GM15510 (cell line): ENCODE results near the gene PDS5A.

Source experiments
- POLR2A ChIP-seq: IDR thresholded peaks from 3 replicates; pipeline ENCODE4 v1.6.1; 2011; ENCODE audit warnings: borderline replicate concordance; ENCODE audit not compliant: insufficient read length; ENCODE audit errors: extremely low read depth

Gene PDS5A

DNA sequence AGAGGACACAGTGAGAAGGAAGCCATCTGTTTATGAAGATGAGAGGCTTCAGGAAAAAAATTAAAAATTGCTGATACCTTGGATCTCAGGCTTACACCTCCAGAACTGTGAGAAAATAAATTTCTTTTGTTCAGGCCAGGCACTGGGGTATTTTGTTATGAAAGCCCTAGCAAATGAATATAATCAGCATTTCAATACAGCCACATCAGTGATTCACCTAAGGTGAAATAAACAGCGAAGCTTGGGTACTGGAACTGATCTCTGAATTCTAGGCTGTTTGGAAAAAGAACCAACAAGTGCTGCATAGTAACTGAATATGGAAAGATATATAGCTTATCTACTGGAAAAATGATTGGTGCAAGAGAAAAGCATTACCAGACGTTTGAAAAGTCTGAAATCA lies 88.5 kb downstream of the PDS5A start:
- no peak for TF ChIP-seq POLR2A

DNA sequence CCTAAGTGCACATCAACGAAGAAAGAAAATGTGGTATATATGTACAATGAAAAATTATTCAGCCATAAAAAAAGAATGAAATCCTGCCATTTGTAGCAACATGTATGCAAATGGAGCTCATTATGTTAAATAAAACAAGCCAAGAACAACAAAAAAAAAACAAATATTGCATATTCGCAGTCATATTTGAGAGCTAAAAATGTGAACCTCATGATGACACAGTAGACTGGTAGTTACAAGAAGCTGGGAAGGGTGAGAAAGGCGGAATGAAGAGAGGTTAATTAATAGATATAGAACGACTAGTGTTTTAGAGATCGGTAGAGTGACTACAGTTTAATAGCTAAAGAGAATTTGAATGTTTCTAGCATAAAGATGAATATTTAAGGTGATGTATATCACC lies 89.2 kb downstream of the PDS5A start:
- no peak for TF ChIP-seq POLR2A

DNA sequence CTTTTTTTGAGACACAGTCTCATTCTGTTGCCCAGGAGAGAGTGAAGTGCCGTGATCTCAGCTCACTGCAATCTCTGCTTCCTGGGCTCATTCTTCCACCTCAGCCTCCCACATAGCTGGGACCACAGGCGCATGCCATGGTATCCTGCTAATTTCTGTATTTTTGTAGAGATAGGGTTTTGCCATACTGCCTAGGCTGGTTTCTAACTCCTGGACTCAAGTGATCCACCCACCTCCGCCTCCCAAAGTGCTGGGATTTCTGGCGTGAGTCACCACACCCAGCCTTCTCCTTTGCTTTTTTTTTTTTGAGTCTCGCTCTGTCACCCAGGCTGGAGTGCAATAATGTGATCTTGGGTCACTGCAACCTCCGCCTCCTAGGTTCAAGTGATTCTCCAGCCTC lies 94.1 kb downstream of the PDS5A start:
- TF ChIP-seq POLR2A = no peak

DNA sequence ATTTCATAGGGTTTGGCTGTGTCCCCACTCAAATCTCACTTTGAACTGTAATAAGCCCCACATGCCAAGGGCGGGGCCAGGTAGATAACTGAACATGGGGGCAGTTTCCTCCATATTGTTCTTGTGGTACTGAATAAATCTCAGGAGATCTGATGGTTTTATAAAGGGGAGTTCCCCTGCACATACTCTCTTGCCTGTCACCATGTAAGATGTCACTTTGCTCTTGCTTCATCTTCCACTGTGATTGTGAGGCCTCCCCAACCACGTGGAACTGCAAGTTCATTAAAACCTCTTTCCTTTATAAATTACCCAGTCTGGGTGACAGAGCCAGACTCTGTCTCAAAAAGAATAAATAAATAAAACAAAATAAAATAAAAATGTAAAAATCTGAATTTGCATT lies 95.9 kb downstream of the PDS5A start:
- TF ChIP-seq POLR2A = no peak

DNA sequence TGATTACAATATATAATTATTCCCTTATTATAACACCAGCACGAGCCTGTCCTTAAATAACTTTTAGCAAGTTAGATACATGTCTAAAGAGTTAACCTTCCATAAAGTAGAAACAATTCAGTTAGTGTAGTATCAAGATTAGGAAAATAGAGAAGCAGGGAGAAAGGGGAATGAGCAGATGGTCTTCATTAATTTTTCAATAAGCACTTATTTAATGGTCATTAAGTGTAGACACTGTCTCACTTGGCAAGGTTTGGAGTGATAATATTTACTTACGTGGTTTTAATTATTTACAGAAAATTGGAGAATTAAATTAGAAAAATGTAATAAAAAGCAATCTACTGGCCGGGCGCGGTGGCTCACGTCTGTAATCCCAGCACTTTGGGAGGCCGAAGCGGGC lies 99.7 kb downstream of the PDS5A start:
- TF ChIP-seq POLR2A = no peak

DNA sequence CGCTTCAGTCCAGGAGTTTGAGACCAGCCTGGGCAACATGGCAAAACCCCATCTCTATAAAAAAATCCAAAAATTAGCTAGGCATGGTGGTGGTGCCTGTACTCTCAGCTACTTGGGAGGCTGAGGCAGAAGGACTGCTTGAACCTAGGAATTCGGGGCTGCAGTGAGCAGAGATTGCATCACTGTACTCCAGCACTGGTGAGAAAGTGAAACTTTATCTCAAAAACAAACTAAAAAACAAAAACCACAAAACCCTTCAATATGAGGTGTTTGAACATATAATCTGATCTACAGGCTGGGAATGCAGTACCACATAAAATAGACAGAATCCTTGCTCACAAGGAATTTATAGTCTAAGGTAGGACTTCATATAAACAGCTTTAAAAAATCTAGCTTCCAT lies 103.9 kb downstream of the PDS5A start:
- no peak for TF ChIP-seq POLR2A

DNA sequence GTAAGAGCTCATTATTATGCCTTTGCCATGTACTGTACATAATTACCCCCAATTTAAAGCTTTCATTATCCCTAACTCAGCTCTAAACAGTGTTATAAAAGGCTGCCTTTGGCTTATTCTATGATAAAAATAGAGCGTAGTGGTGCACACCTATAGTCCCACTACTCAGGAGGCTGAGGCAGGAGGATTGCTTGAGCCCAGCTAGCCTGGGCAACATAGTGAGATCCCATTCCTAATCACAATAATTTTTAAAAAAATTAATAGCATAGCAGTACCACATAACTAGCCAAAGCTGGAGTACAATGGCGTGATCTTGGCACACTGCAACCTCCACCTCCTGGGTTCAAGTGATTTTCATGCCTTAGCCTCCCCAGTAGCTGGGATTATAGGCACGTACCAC lies 112.4 kb downstream of the PDS5A start:
- TF ChIP-seq POLR2A = no peak

DNA sequence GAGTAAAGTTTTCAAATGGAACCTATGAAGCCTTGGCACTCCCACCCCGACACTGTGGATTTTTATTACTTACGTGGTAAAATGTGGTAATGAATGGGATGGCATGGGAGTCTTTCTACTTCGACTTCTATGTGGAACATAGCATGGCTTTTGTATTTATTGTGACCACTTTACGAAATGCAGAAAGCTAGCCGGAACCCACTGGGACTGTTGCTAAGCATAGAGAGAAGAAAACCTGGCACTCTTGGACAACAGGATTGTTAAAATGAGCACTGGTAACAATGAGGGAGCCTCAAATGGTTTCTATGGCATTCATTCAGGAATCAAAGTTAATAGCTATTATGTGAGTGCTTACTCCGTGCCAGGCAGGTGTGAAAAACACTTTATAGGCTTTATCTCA lies 113.3 kb downstream of the PDS5A start:
- no peak for TF ChIP-seq POLR2A

DNA sequence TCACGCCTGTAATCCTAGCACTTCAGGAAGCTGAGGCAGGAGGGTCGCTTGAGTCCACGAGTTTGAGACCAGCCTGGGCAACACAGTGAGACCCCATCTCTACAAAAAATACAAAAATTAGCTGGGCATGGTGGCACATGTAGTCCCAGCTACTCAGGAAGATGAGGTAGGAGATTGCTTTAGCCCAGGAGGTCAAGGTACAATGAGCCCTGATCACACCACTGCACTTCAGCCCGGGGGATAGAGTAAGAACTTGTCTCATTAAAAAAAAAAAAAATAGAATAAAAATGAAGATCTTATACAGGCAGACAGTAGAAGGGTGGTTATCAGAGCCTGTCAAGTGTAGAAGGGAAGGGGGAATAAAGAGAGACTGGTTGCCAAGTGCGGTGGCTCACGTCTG lies 116.9 kb downstream of the PDS5A start:
- no peak for TF ChIP-seq POLR2A

DNA sequence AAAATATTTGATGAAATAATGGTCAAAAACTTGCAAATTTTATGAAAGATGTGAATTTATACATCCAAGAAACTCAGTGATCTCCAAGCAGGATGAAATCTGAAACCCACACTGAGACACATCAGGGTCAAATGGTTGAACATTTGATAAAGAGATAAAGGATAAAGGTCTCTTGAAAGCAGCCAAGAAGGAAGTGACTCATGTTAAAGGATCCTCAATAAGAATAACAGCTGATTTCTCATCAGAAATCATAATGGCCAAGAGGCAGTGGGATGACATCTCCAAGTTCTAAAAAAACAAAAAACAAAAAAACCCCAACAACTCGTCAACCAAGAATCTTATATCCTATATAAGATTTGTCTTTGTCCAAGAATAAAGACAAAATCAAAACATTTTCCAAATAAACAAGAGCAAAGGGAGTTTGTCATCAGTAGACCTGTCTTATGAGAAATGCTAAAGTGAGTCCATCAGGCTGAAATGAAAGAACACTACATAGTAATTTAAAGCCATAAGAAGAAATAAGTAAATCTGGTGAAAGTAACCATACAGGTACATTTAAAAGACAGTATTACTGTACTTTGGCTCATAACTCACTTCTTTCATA lies 121.7 kb downstream of the PDS5A start:
- no peak for TF ChIP-seq POLR2A

DNA sequence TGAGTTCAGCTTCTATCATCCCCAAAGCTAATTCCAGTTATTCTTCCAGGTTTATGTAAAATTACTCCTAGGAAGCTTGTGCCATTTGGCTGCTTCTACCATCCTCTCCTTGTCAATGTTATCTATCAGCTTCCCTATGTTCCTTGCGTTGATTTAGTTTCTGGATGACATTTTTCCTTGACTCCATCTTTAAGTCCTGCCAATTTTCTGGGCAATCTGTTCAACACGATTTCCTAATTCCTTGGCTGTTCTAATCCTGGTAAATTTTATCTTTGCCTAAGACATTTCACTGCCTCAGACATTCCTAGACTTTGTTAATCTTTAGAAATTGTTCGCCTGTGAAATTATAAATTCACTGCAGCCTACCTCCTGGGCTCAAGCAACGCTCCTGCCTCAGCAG lies 125.1 kb downstream of the PDS5A start:
- TF ChIP-seq POLR2A = no peak

DNA sequence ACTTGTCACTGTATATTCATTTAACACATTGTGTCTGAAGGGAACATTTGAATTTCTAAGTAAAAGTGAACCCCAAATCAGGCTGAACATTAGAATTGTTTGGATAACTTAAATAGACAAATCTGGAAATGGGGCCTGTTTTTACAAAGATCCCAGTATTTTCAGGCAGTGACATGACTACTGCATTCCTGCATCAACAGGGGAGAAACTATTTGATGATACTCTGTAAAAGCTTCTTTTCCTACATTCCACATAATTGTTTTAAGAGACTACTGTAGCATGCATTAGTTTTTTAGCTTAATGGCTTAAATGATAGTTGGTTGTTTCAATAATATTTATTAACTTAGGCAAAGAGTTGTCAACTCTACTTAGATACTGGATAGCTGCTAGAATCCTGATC lies 127.0 kb downstream of the PDS5A start:
- TF ChIP-seq POLR2A = no peak

DNA sequence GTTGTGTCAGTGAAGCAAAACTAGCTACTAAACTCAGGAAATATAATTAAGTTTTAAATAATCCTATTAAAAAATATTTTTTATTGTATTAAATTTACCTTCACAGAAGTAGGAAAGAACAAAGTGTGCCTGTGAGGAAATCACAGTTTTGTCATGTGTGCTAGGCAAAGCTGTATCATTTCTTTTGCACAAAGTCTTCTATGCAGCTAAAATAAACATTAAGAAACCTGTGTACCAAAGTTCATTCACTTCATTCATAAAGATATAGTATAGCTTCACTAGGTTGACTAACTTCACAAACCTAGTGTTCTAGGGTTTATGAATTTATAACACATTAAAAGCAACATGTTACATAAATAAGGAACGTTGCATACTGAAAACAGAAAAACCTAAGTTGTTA lies 131.0 kb downstream of the PDS5A start:
- no peak for TF ChIP-seq POLR2A

DNA sequence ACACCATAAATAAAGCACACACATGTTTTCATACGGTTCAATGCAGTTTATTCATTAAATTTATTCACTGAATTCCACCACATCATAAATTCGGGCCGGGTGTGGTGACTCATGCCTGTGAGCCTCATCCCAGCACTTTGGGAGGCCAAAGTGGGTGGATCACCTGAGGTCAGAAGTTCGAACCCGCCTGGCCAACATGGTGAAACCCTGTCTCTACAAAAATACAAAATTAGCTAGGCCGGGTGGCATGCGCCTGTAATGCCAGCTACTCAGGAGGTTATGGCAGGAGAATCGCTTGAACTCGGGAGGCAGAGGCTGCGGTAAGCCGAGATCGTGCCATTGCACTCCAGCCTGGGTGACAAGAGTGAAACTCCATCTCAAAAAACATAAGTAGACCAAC lies 131.6 kb downstream of the PDS5A start:
- TF ChIP-seq POLR2A = no peak

DNA sequence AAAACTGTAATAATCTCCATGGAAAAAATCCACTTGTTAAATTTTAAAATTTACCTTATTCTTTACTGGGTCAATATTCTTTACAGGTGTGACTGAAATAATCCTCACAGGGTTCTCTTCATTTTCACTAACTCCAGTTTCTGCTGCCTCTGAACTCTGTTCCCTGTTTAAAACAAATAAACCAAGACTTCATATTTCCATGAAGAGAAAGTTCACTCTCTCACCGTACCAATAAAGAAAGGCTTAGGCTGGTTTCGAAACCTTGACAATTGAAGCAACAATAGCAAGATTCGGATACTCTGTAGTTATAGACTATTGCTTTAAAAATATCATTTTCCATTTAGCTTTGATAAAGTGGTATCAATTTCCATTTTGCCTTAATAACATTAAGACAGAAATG lies 135.8 kb downstream of the PDS5A start:
- TF ChIP-seq POLR2A = no peak

DNA sequence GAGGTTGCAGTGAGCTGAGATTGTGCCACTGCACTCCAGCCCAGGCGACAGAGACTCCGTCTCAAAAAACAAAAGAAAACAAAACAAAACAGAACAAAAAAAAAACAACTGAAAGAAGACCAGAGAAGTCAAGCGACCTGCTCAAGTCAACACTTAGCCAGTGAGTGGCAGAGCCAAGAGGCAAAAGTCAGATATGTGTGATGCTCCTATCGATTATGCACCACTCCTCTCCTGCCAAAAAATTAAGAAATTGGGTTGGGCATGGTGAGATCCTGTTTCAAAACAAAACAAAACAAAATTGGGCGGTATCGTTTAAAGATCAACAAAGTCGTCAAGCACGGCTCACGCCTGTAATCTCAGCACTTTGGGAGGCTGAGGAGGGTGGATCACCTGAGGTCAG lies 137.7 kb downstream of the PDS5A start:
- no peak for TF ChIP-seq POLR2A

DNA sequence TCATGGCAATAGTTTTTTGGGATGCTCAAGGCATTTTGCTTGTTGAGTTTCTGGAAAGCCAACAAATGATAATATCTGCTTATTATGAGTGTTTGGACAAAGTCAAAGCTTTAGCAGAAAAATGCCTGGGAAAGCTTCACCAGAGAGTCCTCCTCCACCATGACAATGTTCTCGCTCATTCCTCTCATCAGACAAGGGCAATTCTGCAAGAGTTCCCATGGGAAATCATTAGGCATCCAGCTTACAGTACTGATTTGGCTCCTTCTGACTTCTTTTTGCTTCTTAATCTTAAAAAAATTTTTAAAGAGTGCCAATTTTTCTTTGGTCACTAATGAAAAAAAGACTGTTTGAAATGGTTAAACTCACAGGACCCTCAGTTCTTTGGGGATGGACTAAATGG lies 143.4 kb downstream of the PDS5A start:
- TF ChIP-seq POLR2A = no peak
